SU-DHL-6 (cell line): ENCODE measurements around the gene TBL1X.

Experiments used
- H2AFZ ChIP-seq: fragments of 200-600 bp; sonication (generic); 2 replicates; pipeline ENCODE4 v1.6.1; 2014; ENCODE audit warnings: low read depth, mild to moderate bottlenecking, moderate library complexity, mixed read lengths, antibody characterized with exemption, low read length; ENCODE audit not compliant: severe bottlenecking
- H3F3A ChIP-seq: fragments of 200-600 bp; shearing (Covaris generic); 2 replicates; pipeline ENCODE4 v1.6.0; 2016; ENCODE audit warnings: antibody characterized with exemption, mild to moderate bottlenecking; ENCODE audit not compliant: insufficient read depth
- H3K27ac ChIP-seq: fragments of 200-600 bp; sonication (generic); 2 replicates; pipeline ENCODE4 v1.5.1; 2016; ENCODE audit warnings: low read depth, mild to moderate bottlenecking, low read length, moderate library complexity, mixed read lengths
- H3K27me3 ChIP-seq: fragments of 200-600 bp; sonication (generic), shearing (Covaris generic); 2 replicates; pipeline ENCODE4 v1.6.0; 2014; ENCODE audit warnings: mild to moderate bottlenecking, low read length
- H3K36me3 ChIP-seq: fragments of 200-600 bp; sonication (generic); 2 replicates; pipeline ENCODE4 v1.6.1; 2014; ENCODE audit warnings: mild to moderate bottlenecking, low read length, mixed read lengths
- H3K4me2 ChIP-seq: fragments of 300-600, 200-600 bp; shearing (Covaris generic), sonication (generic); 2 replicates; pipeline ENCODE4 v1.6.0; 2014; ENCODE audit warnings: low read length, low read depth, mild to moderate bottlenecking; ENCODE audit not compliant: poor library complexity, severe bottlenecking
- H3K4me3 ChIP-seq: fragments of 200-600 bp; sonication (generic); 2 replicates; pipeline ENCODE4 v1.5.1; 2014; ENCODE audit warnings: antibody characterized with exemption, low read length, mild to moderate bottlenecking, mixed read lengths; ENCODE audit not compliant: insufficient read depth, poor library complexity, severe bottlenecking
- H3K79me2 ChIP-seq: fragments of 200-600 bp; sonication (generic); 2 replicates; pipeline ENCODE4 v1.6.1; 2014; ENCODE audit warnings: mild to moderate bottlenecking, low read length, moderate library complexity; ENCODE audit not compliant: insufficient read depth
- H3K9ac ChIP-seq: fragments of 200-600 bp; sonication (generic); 2 replicates; pipeline ENCODE4 v1.7.0; 2014; ENCODE audit warnings: mild to moderate bottlenecking, low read length
- H3K9me2 ChIP-seq: fragments of 200-600 bp; sonication (generic); replicated peaks from 2 replicates; pipeline ENCODE4 v1.6.1; 2014; ENCODE audit warnings: low read length; ENCODE audit not compliant: insufficient read depth
- H3K9me3 ChIP-seq: fragments of 200-600 bp; sonication (generic); 2 replicates; pipeline ENCODE4 v1.6.1; 2014; ENCODE audit warnings: low read length, mixed read lengths; ENCODE audit not compliant: insufficient read depth
- H4K20me1 ChIP-seq: fragments of 200-600 bp; sonication (generic); 2 replicates; pipeline ENCODE4 v1.6.1; 2014; ENCODE audit warnings: low read depth, mild to moderate bottlenecking, antibody characterized with exemption, low read length, moderate library complexity, mixed read lengths
- EZH2phosphoT487 ChIP-seq: fragments of 200-600 bp; sonication (generic), shearing (Covaris generic); conservative IDR thresholded peaks from 2 replicates; pipeline ENCODE4 v1.6.1; 2018; ENCODE audit warnings: mild to moderate bottlenecking, antibody characterized with exemption, low read length, moderate library complexity, mixed read lengths
- TF ChIP-seq, protein P1 (sequence below): fragments of 200-600 bp; sonication (generic); IDR thresholded peaks from one replicate; pipeline ENCODE4 v1.5.1; 2017; ENCODE audit warnings: antibody characterized with exemption, mild to moderate bottlenecking, low read length, moderate library complexity; ENCODE audit not compliant: insufficient read depth, poor library complexity, severe bottlenecking

Gene TBL1X

DNA sequence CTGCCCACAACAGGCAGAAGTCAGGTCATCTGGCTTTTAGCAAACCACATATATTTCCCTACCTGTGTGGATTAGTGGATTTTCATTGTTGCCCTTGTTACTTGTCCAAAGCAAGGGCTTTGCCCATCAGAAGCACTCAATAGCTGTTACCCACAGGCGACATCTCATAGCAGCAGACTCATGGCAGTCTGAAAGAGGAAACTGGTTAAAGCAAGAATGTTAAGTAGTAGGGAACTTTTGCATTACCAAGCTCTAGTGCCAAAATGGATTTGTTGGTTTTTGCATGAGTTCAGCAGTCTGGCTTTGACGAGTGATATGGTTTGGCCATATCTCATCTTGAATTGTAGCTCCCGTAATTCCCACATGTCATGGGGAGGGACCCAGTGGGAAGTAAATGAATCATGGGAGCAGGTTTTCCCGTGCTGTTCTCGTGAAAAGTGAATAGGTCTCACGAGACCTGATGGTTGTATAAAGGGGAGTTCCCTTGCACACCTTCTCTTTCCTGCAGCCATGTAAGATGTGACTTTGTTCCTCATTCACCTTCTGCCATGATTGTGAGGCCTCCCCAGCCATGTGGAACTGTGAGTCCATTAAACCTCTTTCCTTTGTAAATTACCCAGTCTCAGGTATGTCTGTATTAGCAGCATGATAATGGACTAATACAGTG, 192.9 kb downstream of the TBL1X start:
- H3K36me3 ChIP-seq = no peaks in the 10 kb centered on the region
- H3F3A ChIP-seq = no peaks in the 10 kb centered on the region
- H3K27ac ChIP-seq = no peak overlapping the region
- H3K9ac ChIP-seq = no peak overlapping the region
- no peaks in the 10 kb centered on the region for H3K9me3 ChIP-seq
- H3K79me2 ChIP-seq = no peaks in the 10 kb centered on the region
- H3K4me3 ChIP-seq = no peak overlapping the region
- no peaks in the 10 kb centered on the region for H3K27me3 ChIP-seq
- H3K9me2 ChIP-seq = no peaks in the 10 kb centered on the region
- TF ChIP-seq, protein P1, sequence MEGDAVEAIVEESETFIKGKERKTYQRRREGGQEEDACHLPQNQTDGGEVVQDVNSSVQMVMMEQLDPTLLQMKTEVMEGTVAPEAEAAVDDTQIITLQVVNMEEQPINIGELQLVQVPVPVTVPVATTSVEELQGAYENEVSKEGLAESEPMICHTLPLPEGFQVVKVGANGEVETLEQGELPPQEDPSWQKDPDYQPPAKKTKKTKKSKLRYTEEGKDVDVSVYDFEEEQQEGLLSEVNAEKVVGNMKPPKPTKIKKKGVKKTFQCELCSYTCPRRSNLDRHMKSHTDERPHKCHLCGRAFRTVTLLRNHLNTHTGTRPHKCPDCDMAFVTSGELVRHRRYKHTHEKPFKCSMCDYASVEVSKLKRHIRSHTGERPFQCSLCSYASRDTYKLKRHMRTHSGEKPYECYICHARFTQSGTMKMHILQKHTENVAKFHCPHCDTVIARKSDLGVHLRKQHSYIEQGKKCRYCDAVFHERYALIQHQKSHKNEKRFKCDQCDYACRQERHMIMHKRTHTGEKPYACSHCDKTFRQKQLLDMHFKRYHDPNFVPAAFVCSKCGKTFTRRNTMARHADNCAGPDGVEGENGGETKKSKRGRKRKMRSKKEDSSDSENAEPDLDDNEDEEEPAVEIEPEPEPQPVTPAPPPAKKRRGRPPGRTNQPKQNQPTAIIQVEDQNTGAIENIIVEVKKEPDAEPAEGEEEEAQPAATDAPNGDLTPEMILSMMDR = no peak
- no peak for TF ChIP-seq EZH2phosphoT487
- no peaks in the 10 kb centered on the region for H4K20me1 ChIP-seq
- H2AFZ ChIP-seq = no peak overlapping the region
- H3K4me2 ChIP-seq = no peak overlapping the region

DNA sequence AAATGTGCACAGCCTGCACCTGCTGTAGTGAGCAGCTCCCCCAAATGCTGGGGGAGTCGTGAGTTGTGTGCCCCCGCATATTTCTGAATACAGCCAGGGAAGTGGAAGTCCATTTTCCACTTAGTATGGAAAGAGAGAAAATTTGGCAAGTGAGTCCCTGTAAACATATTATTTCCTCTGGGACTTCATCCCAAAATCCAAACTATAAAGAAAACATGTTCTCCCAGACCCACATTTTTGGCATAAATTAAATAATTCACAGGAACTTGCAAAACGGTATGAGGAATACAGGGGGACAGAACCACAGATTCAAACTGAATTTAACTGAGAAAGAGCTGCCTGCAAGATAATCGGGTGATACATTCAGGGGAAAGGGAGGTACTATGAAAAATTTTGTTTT, 193.6 kb downstream of the TBL1X start:
- Histone ChIP-seq H4K20me1 (no peaks in the 10 kb centered on the region), H3K36me3 (no peaks in the 10 kb centered on the region), H3K4me2 (no peak overlapping the region), H3K9me3 (no peaks in the 10 kb centered on the region), H3K79me2 (no peaks in the 10 kb centered on the region), H3K27ac (no peak overlapping the region), H3K27me3 (no peaks in the 10 kb centered on the region), H3K9me2 (no peaks in the 10 kb centered on the region), H2AFZ (no peak overlapping the region), H3F3A (no peaks in the 10 kb centered on the region), H3K4me3 (no peak overlapping the region), H3K9ac (no peak overlapping the region)
- TF ChIP-seq, protein P1 = no peak
- TF ChIP-seq EZH2phosphoT487 = no peak

DNA sequence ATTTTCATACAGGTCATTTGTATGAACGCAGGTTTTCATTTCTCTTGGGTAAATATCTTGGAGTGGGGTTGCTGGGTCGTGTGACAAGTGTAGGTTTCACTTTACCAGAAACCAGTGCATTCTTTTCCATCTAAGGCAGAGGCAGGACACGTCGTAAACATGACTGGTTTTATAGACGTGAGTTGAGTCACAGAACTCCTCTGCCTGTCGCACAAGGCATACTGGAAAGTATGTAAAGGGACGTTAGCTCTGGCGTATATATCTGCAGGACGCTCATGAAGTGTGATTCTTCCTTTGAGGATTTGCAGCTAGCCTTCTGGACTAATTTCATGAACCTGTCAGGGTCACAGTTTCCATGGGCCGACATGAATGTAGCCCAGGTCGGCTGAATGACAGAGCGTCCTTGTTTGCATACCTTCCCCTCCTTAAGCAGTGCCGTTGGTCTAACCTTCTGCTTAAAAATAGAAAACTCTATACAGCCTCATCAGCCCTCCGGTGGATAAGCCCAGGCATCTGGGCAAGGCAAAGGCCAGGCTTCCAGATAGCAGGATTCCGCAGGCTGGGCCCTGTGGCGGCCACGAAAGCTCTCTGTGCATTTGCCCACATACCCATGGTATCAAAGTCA, 194.8 kb downstream of the TBL1X start:
- Histone ChIP-seq H3K27ac (no peak overlapping the region), H3K79me2 (no peaks in the 10 kb centered on the region), H3K27me3 (no peaks in the 10 kb centered on the region), H3F3A (no peaks in the 10 kb centered on the region), H3K9me2 (no peaks in the 10 kb centered on the region), H3K9me3 (no peaks in the 10 kb centered on the region), H3K4me3 (no peak overlapping the region), H4K20me1 (no peaks in the 10 kb centered on the region), H3K36me3 (no peaks in the 10 kb centered on the region), H3K9ac (no peak overlapping the region), H3K4me2 (no peak overlapping the region), H2AFZ (no peak overlapping the region)
- TF ChIP-seq EZH2phosphoT487 = no peak
- TF ChIP-seq, protein P1 = no peak
